ENCODE results near the gene LAMA1.

Gene LAMA1

DNA sequence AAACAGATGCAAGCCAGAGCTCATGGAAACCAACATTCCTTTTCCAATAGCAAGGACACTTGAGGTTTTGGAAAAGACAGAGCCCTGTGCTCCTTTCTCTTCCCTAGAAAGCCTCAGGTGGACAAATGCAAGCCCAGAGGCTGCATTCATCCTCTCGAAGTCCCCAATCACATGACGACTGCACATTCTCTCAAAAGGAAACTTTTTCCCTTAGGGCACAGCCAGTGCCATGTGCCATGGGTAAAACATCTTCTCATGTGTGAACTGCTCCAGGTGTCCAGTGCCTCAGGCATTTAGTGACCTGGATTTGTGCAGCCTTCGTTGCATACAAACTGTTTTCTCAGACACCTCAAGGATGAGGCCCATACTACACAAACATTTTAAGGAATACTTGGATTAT lies 140.7 kb downstream of the LAMA1 start:
- DNase-seq: no peak

DNA sequence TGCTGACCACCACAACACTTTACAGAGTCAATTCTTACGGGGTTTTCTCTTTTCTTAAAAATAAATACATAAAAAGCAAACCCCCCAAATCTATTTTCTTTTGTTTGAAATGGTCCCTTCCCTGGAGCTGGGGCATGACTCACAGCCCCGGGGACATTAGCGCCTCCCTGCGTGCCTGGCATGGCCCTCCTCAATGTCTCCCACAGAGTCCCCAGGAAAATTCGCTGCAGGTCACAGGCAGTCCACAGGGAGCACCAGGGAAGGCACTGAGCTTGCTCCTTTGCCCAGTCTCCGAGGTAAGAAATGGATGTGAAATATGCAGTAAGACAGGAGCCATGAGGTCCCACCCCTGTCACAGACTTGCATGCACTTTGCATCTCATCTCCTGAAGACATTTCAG lies 142.5 kb downstream of the LAMA1 start:
- no peak for DNase-seq

DNA sequence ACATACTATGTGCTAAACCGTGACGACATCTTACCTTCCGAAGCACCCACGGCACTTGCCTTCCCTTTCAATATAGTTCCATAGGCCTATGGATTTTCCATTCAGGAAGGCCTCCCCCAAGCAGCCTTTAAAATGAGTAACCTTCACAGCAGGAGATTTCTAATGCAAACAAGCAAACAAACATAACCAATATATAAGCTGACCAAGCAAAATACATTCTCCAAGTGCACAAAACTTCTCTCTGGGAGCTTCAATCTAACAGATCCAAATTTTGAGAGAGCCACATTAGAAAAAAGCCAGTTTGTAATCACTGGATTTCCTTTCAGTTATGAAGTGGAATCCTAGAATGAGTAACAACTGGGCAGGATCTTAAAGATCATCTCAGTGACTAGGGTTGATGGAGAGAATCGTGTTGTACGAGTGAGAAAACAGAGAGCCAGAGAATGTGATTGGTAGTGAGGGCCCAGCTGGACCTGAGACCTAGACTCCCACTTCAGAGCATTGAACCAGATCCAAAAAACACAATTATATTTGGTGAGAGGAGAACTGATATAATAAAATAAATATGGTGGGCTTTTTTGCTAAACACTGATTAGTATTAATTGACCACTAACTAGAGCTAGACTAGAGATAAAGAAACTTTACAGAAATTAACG lies 145.6 kb downstream of the LAMA1 start:
- DNase-seq: no peak

DNA sequence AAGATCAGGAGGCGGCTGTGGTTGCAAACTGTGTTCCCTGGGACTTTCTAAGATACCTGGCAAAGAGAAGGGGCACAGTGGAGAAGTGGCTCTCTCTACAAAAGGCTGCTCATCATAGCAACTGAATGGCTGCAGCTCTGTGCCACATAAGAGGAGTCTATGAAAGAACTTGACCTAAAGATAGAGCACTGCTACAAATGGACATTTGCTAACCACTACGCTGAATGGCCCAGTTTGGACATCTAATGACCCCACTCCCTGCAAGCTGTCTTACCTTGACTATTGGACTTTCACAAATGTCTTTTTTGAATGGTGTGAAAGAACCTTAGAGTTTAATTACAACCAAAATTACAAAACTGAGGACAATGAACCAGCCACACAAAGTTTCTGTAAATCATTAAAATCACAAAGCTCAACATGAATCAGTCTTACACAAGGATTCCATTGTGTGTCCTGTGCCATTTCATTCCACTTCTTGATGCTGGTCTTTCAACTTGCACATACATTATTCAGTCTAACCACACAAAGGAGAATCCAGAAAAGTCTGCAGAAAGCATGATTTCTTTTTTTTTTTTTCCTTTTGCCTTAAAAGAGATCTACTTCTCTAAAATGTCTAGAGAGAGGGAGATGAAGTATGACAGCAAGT lies 154.0 kb downstream of the LAMA1 start:
- no peak for DNase-seq

DNA sequence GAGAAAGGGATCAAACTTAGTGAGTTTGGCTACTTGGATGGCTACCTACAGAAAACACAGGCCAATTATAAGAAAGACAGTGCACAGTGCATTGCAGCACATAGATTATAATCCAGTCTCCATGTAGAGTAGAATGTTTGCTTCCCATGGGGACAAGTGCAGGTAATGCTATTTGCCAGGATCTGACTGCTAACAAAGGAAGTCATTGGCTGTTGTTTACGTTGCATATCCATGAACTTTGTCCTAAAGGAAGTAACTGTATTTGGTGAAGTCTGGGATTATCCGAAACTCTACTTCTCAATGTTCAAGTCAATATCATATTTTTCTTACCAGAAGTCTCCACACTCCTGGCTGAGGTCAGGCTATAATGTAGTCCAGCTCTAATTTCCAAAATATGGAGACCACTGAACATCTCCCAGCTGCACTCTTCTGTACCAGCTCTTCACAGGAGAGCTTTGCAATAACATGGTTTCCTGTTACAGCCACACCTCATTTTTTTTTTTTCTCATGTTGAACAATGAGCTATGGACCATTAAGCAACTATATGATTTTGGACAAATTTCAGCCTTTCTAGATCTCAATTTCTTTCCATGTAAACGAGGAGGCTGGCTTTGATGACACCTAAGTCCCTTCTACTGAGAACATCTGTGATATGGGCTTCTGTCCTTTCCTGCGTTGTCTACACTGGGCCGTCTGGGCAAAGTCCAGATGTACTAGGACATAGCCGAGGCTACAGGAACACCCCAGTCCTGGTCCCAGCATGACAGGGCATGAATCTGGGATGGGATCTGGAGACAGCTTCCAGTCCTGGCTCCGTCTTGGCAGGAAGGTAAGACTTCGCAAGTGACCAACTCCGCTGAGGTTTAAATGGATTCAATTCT lies 154.8 kb downstream of the LAMA1 start:
- no peak for DNase-seq

DNA sequence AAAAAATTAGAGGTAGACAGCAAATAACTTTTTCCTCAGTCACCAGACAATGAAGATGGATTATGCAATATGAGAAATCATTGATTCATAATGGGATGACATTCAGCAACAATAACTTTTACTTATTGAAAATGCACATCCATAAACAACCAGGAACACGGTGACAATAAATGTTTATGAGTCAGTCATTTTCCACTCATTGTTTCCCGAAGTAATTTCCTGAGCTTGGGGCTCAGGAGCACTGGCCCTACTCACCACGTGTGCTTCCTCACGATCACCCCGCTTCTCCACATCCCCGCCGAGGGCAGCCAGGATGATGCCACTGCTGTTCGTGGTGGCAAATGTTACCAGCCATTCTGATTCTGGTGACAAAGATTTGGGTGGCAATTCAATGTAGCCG lies 156.3 kb downstream of the LAMA1 start:
- DNase-seq: no peak

DNA sequence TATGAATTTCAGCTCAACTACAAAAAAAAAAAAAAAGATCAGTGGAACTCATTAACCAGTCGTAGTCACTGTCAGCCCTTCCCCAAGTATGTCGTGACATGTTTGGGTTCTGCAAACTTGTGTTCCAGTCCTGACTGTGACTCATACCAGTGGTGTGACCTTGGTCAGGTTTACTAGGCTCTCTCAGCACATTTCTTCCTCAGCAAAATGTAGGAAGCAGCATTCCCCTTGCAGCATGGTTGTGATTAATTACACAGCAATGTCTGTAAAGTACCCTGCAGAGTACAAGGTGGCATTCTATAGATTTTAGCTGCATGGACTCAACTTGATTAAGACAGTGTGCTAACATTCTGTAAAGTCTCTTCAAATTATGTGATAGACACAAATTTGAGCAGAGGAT lies 156.9 kb downstream of the LAMA1 start:
- no peak for DNase-seq

DNA sequence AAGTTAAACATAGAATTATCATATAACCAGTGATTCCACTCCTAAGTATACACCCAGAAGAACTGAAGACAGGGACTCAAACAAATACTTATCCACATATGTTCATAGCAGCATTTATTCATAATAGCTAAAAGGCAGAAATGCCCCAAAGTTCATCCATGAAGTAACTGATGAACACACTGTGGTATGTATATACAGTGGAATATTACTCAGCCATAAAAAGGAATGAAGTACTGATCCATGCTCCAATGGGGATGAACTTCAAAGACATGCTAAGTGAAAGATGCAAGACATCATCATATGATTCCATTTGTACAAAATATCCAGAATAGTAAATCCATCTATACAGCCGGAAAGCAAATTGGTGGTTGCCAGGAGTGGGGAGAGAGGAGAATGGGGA lies 157.5 kb downstream of the LAMA1 start:
- DNase-seq: no peak

DNA sequence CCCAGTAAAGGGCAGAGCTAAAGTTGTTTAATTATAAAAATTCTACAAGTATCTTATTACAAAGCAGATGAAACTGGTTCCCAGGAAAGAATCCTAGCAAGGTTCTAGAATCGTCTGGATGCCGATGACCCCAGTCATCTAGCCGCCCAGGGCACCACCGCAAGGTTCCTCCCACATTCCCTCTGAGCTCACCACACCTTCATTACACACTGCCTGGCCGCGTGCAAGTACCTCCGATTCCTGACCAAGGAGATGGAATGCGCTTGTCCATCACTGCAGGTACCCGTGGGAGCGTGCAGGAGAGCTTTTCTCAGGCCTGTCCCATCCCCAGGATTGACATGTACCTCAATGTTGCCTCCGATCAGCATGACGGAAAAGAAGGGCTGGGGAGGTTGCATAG lies 158.5 kb downstream of the LAMA1 start:
- no peak for DNase-seq

DNA sequence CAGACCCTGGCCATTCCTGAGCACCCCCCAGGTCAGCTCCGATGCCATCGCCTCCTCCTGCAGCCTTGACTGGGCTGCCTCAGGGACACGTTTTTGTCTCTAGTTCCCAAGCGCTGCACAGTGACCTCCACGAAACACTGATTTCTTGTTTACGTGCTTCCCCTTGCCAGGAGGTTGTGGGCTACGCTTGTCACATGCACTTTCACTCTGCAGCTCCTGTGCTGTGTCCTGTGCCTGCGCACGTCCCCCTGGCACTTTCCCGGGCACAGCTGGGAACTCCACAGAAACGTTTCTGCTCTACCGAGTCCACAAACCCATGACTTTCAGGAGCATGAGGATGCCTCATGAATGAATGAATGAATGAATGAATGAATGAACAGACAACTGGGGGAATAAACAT lies 160.6 kb downstream of the LAMA1 start:
- no peak for DNase-seq

DNA sequence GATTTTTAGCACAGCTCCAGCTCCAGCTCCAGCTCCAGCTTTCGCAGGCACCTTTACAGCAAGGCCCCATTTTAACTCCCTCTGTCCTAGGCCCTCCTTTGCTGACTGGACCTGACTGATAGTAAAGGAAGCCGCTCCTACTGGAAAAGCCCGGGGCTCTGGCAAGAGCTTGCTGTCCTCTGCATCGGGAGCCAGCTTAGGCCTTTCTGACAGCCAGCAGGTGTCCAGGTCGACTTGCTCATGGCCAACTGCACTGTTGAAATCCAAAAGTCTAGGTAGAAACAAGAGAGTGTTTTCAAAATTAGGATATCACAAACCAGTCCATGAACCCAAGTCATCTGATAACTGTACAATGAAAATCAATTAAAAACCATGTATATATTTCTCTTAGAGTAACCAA lies 161.1 kb downstream of the LAMA1 start:
- DNase-seq: no peak

DNA sequence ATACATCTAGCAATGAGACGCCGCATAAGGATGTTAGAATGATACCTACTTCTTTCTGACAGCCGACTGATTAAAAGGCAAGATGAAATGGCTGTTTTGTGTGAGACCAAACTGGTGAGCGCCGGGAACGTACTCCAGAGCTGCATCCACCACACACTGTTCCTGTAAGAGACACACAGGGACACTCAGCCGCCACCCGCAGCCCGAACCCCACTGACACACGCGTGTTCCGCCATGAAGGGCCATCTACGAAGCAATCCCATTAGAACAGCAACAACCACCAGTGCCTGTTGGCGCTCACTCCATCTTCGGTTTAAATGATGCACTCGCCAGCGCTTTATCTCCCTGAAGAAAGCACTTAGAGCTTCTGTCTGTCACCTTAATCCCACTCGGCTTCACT lies 162.3 kb downstream of the LAMA1 start:
- DNase-seq: no peak

DNA sequence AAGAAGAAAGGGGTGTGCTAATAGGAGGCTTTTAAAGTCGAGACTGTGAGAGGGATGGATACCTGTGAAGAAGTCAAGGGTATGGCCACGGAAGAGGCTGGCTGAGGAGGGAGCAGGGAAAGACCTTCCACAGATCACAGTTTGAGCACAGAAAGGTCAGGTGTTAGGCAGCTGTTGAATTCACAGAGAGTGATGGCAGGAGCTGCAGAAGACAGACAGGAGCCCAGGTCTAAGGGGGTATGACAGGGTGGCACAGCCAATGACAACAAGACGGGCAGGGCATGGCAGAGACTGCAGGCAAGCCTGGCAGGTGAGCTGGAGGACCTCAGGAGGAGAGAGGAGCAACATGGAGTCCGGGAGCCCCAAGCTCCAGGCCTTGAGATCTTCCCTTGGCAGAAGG lies 163.1 kb downstream of the LAMA1 start:
- no peak for DNase-seq

DNA sequence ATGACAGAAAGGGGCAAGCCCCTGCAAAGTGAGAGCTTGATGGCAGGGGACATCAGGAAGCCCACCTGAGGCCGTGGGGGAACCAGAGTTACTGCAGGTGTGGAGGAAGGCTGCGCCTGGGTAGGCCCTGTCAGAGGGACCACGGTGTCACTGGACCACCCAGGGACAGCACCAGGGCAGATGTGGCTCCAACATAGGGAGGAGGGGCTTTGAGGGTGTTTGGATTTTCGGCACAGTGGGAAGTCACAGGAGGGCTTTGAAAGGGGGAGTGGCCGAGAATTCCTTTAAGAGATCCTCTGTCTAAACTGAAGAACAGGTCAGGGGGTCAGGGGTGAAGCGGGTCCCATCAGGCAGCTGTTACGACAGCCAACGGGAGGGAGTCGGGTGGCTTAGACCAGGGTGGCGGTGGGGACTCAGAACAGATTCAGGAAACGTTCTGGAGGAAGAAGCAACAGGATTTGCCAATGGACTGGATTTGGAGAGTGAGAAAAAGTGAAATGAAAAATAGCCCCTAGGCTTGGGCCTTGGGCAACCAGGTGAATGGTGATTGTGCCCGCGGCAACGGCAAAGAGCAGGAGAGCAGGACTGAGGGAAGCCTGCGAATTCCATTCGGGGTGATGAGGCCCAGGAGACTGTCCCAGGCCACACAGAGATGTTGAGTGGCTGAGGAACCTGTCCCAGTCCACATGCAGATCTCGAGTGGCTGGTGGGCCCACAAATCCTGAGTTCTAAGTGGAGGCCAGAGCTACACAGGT lies 166.1 kb downstream of the LAMA1 start:
- DNase-seq: no peak

DNA sequence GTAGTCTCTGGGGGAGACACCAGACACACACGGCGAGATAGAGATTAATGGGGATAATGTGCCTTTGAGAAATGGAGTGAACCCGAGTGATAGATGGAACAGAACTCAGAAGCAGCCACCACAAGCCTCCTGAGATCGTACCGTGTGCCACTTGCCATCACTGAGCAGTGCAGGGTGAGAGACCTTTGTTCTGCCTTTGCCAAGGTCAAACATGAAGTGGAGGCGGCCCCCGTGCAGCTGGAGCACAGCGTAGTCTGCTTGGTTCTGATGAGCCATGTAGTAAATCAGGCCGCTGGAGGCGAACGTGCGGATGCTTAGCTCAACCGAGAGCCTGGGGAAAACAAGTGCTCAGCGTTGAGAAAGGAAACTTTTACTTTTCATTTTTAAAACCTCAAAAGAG lies 167.0 kb downstream of the LAMA1 start:
- no peak for DNase-seq

DNA sequence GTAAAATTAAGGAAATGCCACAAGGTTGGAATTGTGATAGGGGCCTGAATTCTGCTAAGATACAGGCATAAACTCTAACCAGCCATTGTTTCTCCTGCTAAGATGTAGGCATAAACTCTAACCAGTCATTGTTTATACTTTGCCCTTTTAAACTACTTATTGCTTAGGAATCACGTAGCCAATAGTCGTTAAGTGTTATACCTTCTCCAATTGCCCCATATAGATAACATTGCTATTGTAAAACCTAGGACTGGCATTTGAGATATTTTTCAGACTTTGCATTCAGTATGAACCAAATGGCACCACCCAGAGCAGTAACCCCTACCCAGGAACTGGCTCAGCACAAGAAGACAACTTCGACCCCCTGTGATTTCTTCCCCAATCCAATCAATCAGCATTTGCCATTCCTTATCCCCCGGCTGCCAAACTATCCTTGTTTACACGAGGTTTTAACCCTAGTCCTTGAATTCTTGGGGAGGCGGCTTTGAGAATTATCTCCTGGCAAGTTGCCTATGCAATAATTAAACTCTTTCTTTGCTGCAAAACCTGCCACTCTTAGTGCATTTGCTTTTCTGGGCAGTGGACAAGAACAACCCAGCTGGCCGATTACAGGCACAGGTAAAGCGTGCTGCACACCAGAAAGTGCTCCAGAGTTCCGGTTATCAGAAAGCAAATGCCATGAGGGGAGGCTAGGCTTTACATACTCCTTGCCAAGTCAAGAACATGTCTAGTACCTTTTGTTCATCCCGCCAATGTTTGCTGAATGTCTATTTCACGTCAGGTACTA lies 167.6 kb downstream of the LAMA1 start:
- DNase-seq: no peak

DNA sequence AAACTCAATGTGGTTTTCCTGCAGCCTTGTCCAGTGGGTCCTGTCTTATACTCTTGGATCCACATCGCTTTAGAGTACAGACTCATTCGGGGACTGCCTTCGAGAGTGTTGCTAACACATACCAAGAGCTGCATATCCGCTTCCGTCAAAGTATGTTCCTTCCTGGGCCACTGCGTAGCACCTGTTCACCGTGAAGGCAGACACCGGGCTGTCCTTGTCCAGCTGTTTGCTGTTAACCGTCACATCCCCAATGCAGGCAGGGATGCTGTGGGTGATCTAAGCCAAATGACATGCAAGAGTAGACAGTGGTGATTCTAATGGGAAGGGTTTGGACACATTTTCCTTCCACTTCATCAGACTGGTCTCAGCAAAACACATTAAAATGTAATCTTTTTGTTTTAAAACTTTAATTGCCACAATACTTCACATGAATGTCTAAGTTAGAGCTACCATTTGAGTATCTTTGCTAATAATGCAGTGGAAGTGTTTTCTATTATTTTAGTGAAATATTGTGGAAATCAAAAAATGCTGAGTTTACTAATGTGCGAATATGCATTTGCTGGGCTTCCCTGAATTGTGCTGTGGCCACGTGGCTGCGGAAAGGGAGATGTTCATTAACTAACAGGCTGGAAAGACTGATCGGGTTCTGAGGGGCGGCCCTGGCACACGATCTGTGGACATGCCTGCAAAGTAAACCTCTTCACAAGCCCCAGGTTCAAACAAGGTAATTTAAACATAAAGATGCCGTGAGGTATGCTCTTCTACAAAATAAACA lies 169.1 kb downstream of the LAMA1 start:
- peak; percentile 28 for DNase-seq

DNA sequence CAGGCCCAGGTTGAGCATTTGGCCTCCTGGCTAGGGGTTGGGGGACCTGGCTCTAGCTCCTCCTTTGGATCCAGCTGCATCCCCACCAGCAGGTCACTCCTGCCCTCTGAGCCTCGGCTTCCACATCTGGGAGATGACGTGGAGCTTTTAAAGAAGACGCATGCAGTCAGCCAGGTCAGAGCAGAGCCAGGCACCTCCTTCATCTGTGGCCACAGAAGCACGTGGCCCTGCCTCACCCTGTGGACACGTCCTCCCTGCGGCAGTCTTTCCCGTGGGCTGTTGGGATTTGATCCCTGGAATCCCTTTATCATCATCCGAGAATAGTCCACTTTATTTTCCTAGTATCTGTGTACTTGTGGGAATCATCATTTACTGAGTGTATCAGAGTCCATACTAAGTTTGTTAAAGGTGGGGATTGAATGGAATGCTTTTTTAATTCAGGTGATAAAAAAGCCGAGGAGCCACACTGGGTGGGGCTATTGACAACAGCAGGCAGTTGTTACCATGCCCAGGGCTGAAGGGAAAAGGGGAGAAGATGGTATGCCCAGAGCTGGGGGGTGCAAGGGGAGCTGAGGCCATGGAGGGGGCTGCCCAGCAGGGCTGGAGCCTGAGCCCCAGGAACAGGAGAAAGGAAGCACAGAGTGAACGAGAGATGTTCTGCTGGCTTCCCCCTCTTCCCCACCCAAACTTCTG lies 170.1 kb downstream of the LAMA1 start:
- no peak for DNase-seq

DNA sequence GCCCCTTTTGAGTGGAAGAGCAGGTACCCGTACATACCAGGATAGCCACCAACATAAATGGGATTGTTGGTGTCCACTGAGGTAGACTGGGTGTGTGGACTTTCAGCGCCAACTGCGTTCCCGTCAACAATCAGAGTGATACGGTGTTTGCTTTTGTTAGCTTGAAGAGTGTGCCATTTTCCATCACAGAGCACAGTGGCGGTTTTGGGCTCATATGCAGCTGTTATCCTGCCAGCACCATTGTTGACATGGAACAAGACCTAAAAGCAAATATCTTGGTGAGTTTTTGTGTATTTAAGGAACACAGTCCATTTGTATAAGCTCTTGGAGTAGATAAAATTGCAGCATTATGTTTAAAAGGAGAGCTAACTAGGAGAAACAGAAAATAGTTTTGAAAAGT lies 174.5 kb downstream of the LAMA1 start:
- no peak for DNase-seq

DNA sequence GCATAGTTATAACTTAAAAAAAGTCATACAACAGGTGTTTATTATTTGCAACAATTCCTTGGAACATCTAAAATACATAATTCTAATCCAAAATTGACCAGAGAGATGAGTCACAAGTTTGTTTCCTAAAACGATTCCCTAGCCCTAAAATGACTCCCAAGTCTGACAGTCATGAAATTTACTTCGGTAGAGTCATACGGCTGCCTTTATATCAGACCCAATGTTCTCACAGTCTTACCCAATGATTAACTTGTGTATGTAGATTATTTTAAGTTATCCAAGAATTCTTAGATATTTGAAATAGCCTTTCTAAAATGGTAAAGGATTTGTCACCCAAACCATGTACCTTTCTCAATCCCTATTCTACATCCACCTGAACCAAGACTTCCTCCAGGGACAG lies 174.9 kb downstream of the LAMA1 start:
- no peak for DNase-seq

DNA sequence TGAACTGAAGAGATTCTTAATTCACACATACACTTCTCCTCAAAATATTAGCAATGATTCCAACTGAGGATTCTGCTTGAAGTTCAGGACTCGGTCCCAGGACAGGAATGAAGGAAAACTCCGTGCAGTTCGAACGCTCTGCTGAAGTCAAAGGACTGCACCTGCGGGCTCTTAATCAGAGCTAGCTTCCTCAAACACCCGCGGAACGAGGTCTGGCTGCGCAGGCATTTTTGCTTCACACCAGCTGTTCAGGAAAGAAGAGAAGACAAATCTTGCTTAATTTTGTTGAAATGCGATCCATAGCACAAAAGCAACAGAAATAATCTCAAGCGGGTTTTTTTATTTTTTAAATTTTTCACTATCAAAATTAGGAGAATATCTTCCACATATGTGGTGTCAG lies 175.6 kb downstream of the LAMA1 start:
- no peak for DNase-seq

Data from NCI-H510A (cell line).